ENCODE data around the gene F2R. TPM values are rescaled to one million over a fixed set of nuclear protein-coding genes. Genes with fewer than 3 reads are reported as not detected.

F2R gene
- total RNA-seq: 41.4 and 46.7 TPM in 2 replicates

DNA sequence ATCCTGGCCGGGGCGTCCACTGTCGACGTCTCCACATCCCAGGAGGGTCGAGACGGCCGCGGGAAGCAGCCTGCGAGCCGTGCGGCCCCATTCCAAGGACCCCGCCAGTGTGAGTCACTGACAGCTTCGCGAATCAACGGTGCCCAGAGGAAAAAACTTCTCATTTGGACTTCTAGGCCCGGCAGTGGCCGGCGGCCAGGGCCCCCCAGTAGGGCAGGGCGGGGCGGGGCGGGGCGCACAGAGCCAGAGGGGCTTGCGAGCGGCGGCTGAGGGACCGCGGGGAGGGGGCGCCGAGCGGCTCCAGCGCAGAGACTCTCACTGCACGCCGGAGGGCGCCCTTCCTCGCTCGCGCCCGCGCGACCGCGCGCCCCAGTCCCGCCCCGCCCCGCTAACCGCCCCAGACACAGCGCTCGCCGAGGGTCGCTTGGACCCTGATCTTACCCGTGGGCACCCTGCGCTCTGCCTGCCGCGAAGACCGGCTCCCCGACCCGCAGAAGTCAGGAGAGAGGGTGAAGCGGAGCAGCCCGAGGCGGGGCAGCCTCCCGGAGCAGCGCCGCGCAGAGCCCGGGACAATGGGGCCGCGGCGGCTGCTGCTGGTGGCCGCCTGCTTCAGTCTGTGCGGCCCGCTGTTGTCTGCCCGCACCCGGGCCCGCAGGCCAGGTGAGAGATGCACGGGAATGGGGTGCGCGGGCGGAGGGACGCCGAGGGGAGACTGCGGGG lies at the start of gene F2R:
Gene F2R (plus strand): TSS at position 391 of the 720 bp plus-strand sequence. CDS start 182 bp downstream, at position 573.
- TF ChIP-seq, protein P1, sequence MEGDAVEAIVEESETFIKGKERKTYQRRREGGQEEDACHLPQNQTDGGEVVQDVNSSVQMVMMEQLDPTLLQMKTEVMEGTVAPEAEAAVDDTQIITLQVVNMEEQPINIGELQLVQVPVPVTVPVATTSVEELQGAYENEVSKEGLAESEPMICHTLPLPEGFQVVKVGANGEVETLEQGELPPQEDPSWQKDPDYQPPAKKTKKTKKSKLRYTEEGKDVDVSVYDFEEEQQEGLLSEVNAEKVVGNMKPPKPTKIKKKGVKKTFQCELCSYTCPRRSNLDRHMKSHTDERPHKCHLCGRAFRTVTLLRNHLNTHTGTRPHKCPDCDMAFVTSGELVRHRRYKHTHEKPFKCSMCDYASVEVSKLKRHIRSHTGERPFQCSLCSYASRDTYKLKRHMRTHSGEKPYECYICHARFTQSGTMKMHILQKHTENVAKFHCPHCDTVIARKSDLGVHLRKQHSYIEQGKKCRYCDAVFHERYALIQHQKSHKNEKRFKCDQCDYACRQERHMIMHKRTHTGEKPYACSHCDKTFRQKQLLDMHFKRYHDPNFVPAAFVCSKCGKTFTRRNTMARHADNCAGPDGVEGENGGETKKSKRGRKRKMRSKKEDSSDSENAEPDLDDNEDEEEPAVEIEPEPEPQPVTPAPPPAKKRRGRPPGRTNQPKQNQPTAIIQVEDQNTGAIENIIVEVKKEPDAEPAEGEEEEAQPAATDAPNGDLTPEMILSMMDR (conservative IDR thresholded peaks at IDR 0.05; ENCODE audit: low read depth, low read length): peak; percentile 38
- H3K4me3 ChIP-seq (ENCODE audit: low read depth, low read length): peak within 1 kb of the TSS; percentile 67
- no peak for DNase-seq (ENCODE audit: low read depth)

DNA sequence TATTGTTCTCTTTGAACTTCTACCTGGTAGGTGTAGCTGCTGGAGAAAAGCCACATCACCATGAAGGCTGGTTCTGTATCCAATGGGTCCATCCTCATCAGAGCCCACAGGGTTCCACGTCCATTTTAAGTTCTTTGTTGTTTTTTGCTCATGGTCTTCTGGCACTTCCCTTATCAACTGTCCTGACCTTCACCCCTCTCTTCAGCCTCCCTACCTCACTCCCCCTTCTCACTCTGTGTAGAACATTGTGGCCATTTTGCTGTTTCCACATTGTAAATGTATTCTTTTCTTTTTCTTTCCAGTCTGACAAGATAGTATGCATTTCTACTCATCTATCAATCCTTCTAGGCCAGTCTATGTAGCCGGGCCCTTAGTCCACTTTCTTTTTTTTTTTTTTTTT lies 48.4 kb upstream of the F2R start:
- H3K4me3 ChIP-seq (ENCODE audit: low read depth, low read length): no peak overlapping the region
- TF ChIP-seq, protein P1 (conservative IDR thresholded peaks at IDR 0.05; ENCODE audit: low read depth, low read length): no peak
- DNase-seq (ENCODE audit: low read depth): no peak

DNA sequence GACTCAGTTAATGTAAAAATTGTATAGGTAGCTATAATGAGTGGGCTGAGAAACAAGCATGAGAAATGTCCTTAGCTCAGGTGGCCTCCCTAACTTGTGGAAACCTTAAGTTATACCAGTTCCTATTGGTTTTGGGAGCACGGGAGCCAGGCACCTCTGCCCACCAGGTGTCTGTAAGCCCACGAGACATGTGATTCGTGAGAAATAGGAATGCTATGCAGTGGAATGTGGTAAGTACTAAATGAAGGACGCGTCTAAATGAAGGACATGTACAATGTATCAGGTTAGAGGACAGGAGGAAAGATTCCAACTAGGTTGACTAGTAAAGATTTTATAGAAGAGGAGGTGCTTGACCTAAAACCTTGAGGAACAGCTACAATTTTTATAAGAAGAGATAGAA lies 46.7 kb upstream of the F2R start:
- H3K4me3 ChIP-seq (ENCODE audit: low read depth, low read length): no peak overlapping the region
- TF ChIP-seq, protein P1 (conservative IDR thresholded peaks at IDR 0.05; ENCODE audit: low read depth, low read length): no peak
- DNase-seq (ENCODE audit: low read depth): no peak

DNA sequence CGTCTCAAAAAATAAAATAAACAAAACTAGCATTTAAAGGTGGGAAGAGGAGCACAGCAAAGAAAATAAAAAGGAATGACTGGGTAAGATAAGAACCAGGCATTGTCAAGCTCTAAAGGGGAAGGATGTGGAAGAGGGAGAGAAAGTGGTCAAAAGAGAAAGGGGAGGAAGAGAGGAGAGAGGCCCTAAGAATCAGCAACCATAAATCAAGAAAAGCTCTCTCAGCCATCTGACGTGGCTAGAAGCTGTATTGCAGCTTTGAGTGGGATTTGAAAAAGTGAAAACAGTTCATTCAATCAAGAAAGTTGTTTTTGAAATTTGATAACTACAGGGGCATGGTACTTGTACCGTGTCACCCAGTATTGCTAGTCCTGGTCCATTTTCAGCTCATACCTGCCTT lies 45.4 kb upstream of the F2R start:
- DNase-seq (ENCODE audit: low read depth): no peak
- no peak overlapping the region for H3K4me3 ChIP-seq (ENCODE audit: low read depth, low read length)
- TF ChIP-seq, protein P1 (conservative IDR thresholded peaks at IDR 0.05; ENCODE audit: low read depth, low read length): no peak

DNA sequence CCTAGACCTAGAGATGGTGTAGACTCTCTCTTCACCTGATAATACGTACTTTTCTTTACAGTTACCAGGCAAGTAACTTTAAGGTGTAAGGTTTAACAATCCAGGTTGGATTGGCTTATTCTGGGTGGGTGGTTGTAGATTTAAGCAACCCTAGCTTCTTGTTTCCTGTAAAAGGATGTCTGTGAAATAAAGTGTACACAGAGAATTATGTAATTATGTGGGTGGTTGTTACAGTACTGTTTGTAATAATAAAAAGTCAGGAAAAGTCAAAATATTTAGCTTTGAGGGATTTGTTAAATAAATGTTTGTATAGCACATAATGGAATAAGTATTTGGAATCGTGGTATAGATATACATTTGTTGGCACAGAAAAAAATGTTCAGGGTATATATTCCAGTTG lies 43.7 kb upstream of the F2R start:
- H3K4me3 ChIP-seq (ENCODE audit: low read depth, low read length): no peak overlapping the region
- TF ChIP-seq, protein P1 (conservative IDR thresholded peaks at IDR 0.05; ENCODE audit: low read depth, low read length): no peak

DNA sequence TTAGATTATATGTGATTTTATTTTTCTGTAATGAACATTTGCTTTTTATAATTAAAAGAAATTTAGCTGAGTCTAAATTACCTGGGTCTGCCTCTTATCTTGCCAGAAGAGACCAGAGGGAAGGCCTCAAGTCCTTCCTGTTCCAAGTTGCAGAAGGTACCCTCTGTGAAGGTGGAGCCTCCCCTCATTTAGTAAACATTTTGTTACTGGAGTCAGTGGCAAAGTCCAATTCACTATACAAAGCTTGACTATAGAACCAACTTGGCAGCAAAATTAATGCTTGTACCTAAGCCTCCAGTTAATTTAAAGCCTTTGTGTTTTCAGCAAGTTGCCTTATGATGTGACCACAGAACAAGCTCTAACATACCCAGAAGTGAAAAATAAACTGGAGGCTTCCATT lies 42.8 kb upstream of the F2R start:
- DNase-seq (ENCODE audit: low read depth): no peak
- H3K4me3 ChIP-seq (ENCODE audit: low read depth, low read length): no peak overlapping the region
- TF ChIP-seq, protein P1 (conservative IDR thresholded peaks at IDR 0.05; ENCODE audit: low read depth, low read length): no peak

More for the DNA sequence above, 43.7 kb upstream of the F2R start:
- DNase-seq (ENCODE audit: low read depth): no peak
